H1 (cell line): Measurements from ENCODE around the gene ASB13. TPM values are rescaled to one million over a fixed set of nuclear protein-coding genes. Genes with fewer than 3 reads are reported as not detected.

Experiments
- CTCF ChIA-PET: fragments of 300-600 bp; sonication (Branson Sonifier 250); formaldehyde crosslinking; loops from one replicate; lab custom pipeline; 2021; ENCODE audit not compliant: partially characterized antibody; lab: Charles Lee
- POLR2A ChIA-PET: fragments of 300-600 bp; sonication (Branson Sonifier 250); formaldehyde crosslinking; loops from one replicate; lab custom pipeline; 2021; ENCODE audit warnings: inconsistent platforms; ENCODE audit not compliant: partially characterized antibody; lab: Charles Lee
- DNase-seq, 2 experiments: peaks; one replicate each; pipeline versions ENCODE4 v3.0.0 to v3.0.0-alpha.2; 2010 to 2022; ENCODE audit warnings: low spot score in 2 of 2, low read depth in 1 of 2, mixed read lengths in 1 of 2
- FAIRE-seq: peaks from 2 replicates; lab custom pipeline; 2011; peaks lifted over from hg19 to GRCh38; lab: Jason Lieb, UNC
- H2AFZ ChIP-seq: 2 replicates; pipeline ENCODE4 v1.8.1; 2012; ENCODE audit warnings: low read length, inconsistent platforms
- H2AK5ac ChIP-seq: 2 replicates; pipeline ENCODE4 v1.6.1; 2013; ENCODE audit warnings: low read depth, low read length
- H2BK120ac ChIP-seq: replicated peaks from 2 replicates; pipeline ENCODE3; 2013; ENCODE audit warnings: low read depth, low read length, inconsistent platforms
- H2BK12ac ChIP-seq: 2 replicates; pipeline ENCODE4 v1.6.1; 2013; ENCODE audit warnings: low read depth, low read length
- H2BK15ac ChIP-seq: 2 replicates; pipeline ENCODE4 v1.6.1; 2013; ENCODE audit warnings: low read length
- H2BK20ac ChIP-seq: 2 replicates; pipeline ENCODE4 v1.6.1; 2013; ENCODE audit warnings: low read length
- H2BK5ac ChIP-seq: 2 replicates; pipeline ENCODE4 v1.6.1; 2013; ENCODE audit warnings: low read depth, low read length
- H3K14ac ChIP-seq: 2 replicates; pipeline ENCODE4 v1.6.1; 2013; ENCODE audit warnings: inconsistent platforms; ENCODE audit not compliant: insufficient read length
- H3K18ac ChIP-seq: 2 replicates; pipeline ENCODE4 v1.6.1; 2013; ENCODE audit warnings: low read length; ENCODE audit errors: extremely low read depth
- H3K23ac ChIP-seq: 2 replicates; pipeline ENCODE4 v1.6.1; 2013; ENCODE audit warnings: inconsistent platforms; ENCODE audit not compliant: insufficient read length
- H3K23me2 ChIP-seq: 2 replicates; pipeline ENCODE4 v1.6.1; 2013; ENCODE audit warnings: low read depth, low read length
- H3K27ac ChIP-seq: 2 replicates; pipeline ENCODE4 v1.6.1; 2011; ENCODE audit warnings: low read depth, low read length, inconsistent platforms
- H3K27me3 ChIP-seq, 4 experiments: replicated peaks in 1 of 4; 1 replicate in 1 of 4; 2 replicates in 3 of 4; pipeline versions ENCODE4 v1.6.1 to v1.8.1; 2011 to 2013; ENCODE audit warnings: low read length in 3 of 4, mild to moderate bottlenecking in 3 of 4, inconsistent platforms in 2 of 4, mixed read lengths in 2 of 4, moderate library complexity in 1 of 4; ENCODE audit not compliant: control insufficient read depth in 3 of 4, insufficient read depth in 3 of 4; ENCODE audit errors: extremely low read depth in 1 of 4
- H3K36me3 ChIP-seq, 4 experiments: 2 replicates each; pipeline versions ENCODE4 v1.6.1 to v1.8.1; 2011 to 2013; ENCODE audit warnings: mild to moderate bottlenecking in 4 of 4, low read length in 3 of 4, moderate library complexity in 2 of 4, control low read depth in 1 of 4, inconsistent platforms in 1 of 4; ENCODE audit not compliant: insufficient read depth in 4 of 4, control insufficient read depth in 2 of 4
- H3K4ac ChIP-seq: replicated peaks from 2 replicates; pipeline ENCODE3; 2013; ENCODE audit warnings: low read length, low read depth, mixed read lengths, inconsistent platforms; ENCODE audit not compliant: insufficient read length
- H3K4me1 ChIP-seq, 4 experiments: replicated peaks in 1 of 4; 1 replicate in 1 of 4; 2 replicates in 3 of 4; pipeline versions ENCODE4 v1.6.1 to v1.8.1; 2011 to 2013; ENCODE audit warnings: low read length in 3 of 4, inconsistent platforms in 2 of 4, mixed read lengths in 1 of 4; ENCODE audit not compliant: insufficient read depth in 4 of 4, control insufficient read depth in 3 of 4
- H3K4me2 ChIP-seq, 2 experiments: 2 replicates each; pipeline versions ENCODE4 v1.6.1 to v1.8.1; 2011 to 2013; ENCODE audit warnings: low read depth in 2 of 2, low read length in 2 of 2, control low read depth in 1 of 2, inconsistent platforms in 1 of 2, mild to moderate bottlenecking in 1 of 2; ENCODE audit not compliant: insufficient read depth in 1 of 2
- H3K4me3 ChIP-seq, 4 experiments: fragments of 200-600, 300-600 bp in 1 of 4; sonication (generic), shearing (Covaris generic), sonication (Bioruptor Twin) in 1 of 4; 2 replicates each; pipeline versions ENCODE4 v1.5.1 to v1.8.1; 2011 to 2016; ENCODE audit warnings: low read length in 4 of 4, low read depth in 3 of 4, control low read depth in 2 of 4, inconsistent platforms in 2 of 4, mild to moderate bottlenecking in 2 of 4, mixed read lengths in 1 of 4, moderate library complexity in 1 of 4; ENCODE audit not compliant: insufficient read depth in 2 of 4; ENCODE audit errors: extremely low read depth in 1 of 4
- H3K56ac ChIP-seq: replicated peaks from 2 replicates; pipeline ENCODE3; 2013; ENCODE audit warnings: low read depth, mild to moderate bottlenecking, mixed read lengths, low read length, inconsistent platforms; ENCODE audit not compliant: insufficient read length
- H3K79me1 ChIP-seq: 2 replicates; pipeline ENCODE4 v1.6.1; 2013; ENCODE audit warnings: low read depth, low read length, control low read depth
- H3K79me2 ChIP-seq, 2 experiments: 2 replicates each; pipeline versions ENCODE4 v1.6.1 to v1.8.1; 2012 to 2013; ENCODE audit warnings: low read length in 2 of 2, mild to moderate bottlenecking in 2 of 2, inconsistent platforms in 1 of 2; ENCODE audit not compliant: insufficient read depth in 2 of 2, control insufficient read depth in 1 of 2
- H3K9ac ChIP-seq, 4 experiments: replicated peaks in 1 of 4; 1 replicate in 1 of 4; 2 replicates in 3 of 4; pipeline versions ENCODE4 v1.6.1 to v1.8.1; 2011 to 2013; ENCODE audit warnings: low read depth in 3 of 4, low read length in 3 of 4, control low read depth in 2 of 4, mild to moderate bottlenecking in 2 of 4, moderate library complexity in 2 of 4, inconsistent platforms in 1 of 4; ENCODE audit errors: extremely low read depth in 1 of 4
- H3K9me3 ChIP-seq, 2 experiments: 2 replicates each; pipeline versions ENCODE4 v1.6.1 to v1.8.1; 2012 to 2013; ENCODE audit warnings: mild to moderate bottlenecking in 2 of 2, moderate library complexity in 2 of 2, control low read depth in 1 of 2, inconsistent platforms in 1 of 2, low read depth in 1 of 2, low read length in 1 of 2, mixed read lengths in 1 of 2; ENCODE audit not compliant: insufficient read depth in 2 of 2
- H4K20me1 ChIP-seq, 2 experiments: replicated peaks in 1 of 2; 2 replicates each; pipeline versions ENCODE3 to v1.8.1; 2011 to 2013; ENCODE audit warnings: inconsistent platforms in 2 of 2, low read length in 2 of 2, mild to moderate bottlenecking in 1 of 2; ENCODE audit not compliant: insufficient read depth in 2 of 2, control insufficient read depth in 1 of 2
- H4K5ac ChIP-seq: 2 replicates; pipeline ENCODE4 v1.6.1; 2013; ENCODE audit warnings: low read length, low read depth, mixed read lengths, inconsistent platforms; ENCODE audit not compliant: insufficient read length
- H4K8ac ChIP-seq: 2 replicates; pipeline ENCODE4 v1.8.0; 2013; ENCODE audit warnings: mild to moderate bottlenecking, moderate library complexity, low read length, inconsistent platforms; ENCODE audit not compliant: insufficient read depth; ENCODE audit errors: extremely low read depth
- H4K91ac ChIP-seq: replicated peaks from 2 replicates; pipeline ENCODE3; 2013; ENCODE audit warnings: low read length, mixed read lengths, inconsistent platforms; ENCODE audit not compliant: insufficient read length
- CHD1 ChIP-seq: IDR thresholded peaks from 2 replicates; pipeline ENCODE4 v1.6.1; 2012; ENCODE audit warnings: low read depth, low read length, improper control_type of control experiment
- CTCF ChIP-seq, 3 experiments: IDR thresholded peaks; 1 replicate in 2 of 3; 2 replicates in 1 of 3; pipeline versions ENCODE4 v1.5.1 to v1.6.1; 2011; ENCODE audit warnings: low read length in 3 of 3, mild to moderate bottlenecking in 3 of 3, inconsistent platforms in 2 of 3, low read depth in 1 of 3, moderate library complexity in 1 of 3; ENCODE audit not compliant: insufficient read depth in 1 of 3; ENCODE audit errors: control extremely low read depth in 1 of 3
- E2F6 ChIP-seq: IDR thresholded peaks from 2 replicates; pipeline ENCODE4 v1.6.1; 2012; ENCODE audit warnings: inconsistent platforms
- HDAC6 ChIP-seq: IDR thresholded peaks from one replicate; pipeline ENCODE4 v1.7.1; 2012; ENCODE audit warnings: low read depth, mild to moderate bottlenecking, inconsistent platforms, low read length, moderate library complexity
- RAD21 ChIP-seq, 2 experiments: IDR thresholded peaks in 1 of 2; conservative IDR thresholded peaks in 1 of 2; 2 replicates each; pipeline ENCODE4 v1.6.1; 2011; ENCODE audit warnings: low read depth in 2 of 2, low read length in 2 of 2, improper control_type of control experiment in 1 of 2, inconsistent platforms in 1 of 2, mild to moderate bottlenecking in 1 of 2, moderate library complexity in 1 of 2
- SIRT6 ChIP-seq: IDR thresholded peaks from one replicate; pipeline ENCODE4 v1.7.1; 2012; ENCODE audit warnings: low read length, inconsistent platforms
- TBP ChIP-seq: IDR thresholded peaks from 2 replicates; pipeline ENCODE4 v1.6.1; 2011; ENCODE audit warnings: low read depth, low read length, improper control_type of control experiment
- WGBS, 2 experiments: shearing (Covaris generic) in 1 of 2; methylation state at CpG; one replicate each; pipeline versions ENCODE4 v1.1.6 to v1.1.7; 2013 to 2015; ENCODE audit warnings: low lambda C conversion rate in 2 of 2, mixed read lengths in 2 of 2, inconsistent platforms in 1 of 2, low coverage in 1 of 2, missing lambda C conversion rate in 1 of 2; ENCODE audit not compliant: insufficient replicate concordance in 2 of 2, insufficient coverage in 1 of 2, insufficient read length in 1 of 2; ENCODE audit errors: extremely low coverage in 1 of 2, missing lambda C conversion rate in 1 of 2; 5-methylcytosine and 5-hydroxymethylcytosine counted together
- polyA plus RNA-seq, 7 experiments: library from polyadenylated mRNA; depleted of rRNA in 3 of 7; stranded (reverse) in 5 of 7; unstranded in 2 of 7; fragments of >200 nt in 5 of 7; fragments of 200-250 nt in 2 of 7; gene quantifications; 1 replicate in 5 of 7; 2 replicates in 1 of 7; 4 replicates in 1 of 7; pipeline versions ENCODE4 v1.2.1 to v1.2.3, GENCODE V29; 2011 to 2013; ENCODE audit warnings: missing spikeins in 2 of 7, mixed read lengths in 2 of 7
- total RNA-seq: library from RNA; stranded (reverse); fragmentation: NEBNext Ultra II Directional; extraction: Animal tissue kit (Norgen Biotek cat#: 25700); gene quantifications from 2 replicates; pipeline ENCODE4 v1.2.1, GENCODE V29; 2021

Gene ASB13
- total and polyA plus RNA-seq, 2 of the 8 experiments (the other 6 are each of a cell fraction or from before 2014, with no cell fraction given): 12.3 to 20.2 TPM

DNA sequence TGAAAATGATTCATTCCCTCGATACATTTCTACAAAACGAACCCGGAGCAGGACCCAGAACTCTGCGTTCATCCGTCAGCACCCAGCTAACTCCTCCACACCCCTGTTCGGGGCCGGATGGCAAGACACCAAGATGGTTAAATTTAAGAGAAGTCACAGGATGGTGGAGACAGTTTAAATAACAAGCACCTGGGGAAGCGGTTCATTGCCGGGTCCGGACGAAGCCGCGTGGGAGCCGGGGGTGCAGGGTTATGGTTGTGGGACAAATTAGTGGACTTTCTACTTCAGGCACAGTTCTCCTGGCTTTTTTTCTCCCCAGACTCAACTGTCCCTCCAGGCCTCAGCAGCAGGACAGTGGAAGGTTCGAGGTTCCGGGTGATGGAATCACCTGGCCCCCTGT, 45.4 kb downstream of the ASB13 start:
- no peaks in the 10 kb centered on the region for H3K9me3 ChIP-seq
- H3K79me2 ChIP-seq: no peaks in the 10 kb centered on the region
- no peak overlapping the region for H2BK5ac ChIP-seq
- no peaks in the 10 kb centered on the region for H3K23me2 ChIP-seq
- no peak overlapping the region for H2BK15ac ChIP-seq
- CTCF ChIA-PET: interaction anchor here (1.6 to 14.0 kb wide), 6 partner anchors 17 to 178 kb away, joined by 3 to 200 read pairs (median 22); partner anchors contain the start of gene CALML5
- WGBS, 2 experiments: 91% methylated on average over 16 of the region's 16 CpGs; no CpG with 5 or more reads in 1 of the 2 experiments
- no peaks in the 10 kb centered on the region for H4K20me1 ChIP-seq
- no peaks in the 10 kb centered on the region for H3K79me1 ChIP-seq
- no peak overlapping the region for H4K5ac ChIP-seq
- H3K27me3 ChIP-seq: no peaks in the 10 kb centered on the region
- no peak overlapping the region for H3K18ac ChIP-seq
- H2AFZ ChIP-seq: no peak overlapping the region
- H4K8ac ChIP-seq: no peak overlapping the region
- H3K4ac ChIP-seq: no peak overlapping the region
- TF ChIP-seq TBP (no peak), CHD1 (no peak), CTCF (IDR thresholded peaks at IDR 0.05; ENCODE audit: control extremely low read depth in 1 of 3, insufficient read depth in 1 of 3, low read depth in 1 of 3, low read length in 3 of 3) (no peak), E2F6 (no peak), SIRT6 (no peak), RAD21 (IDR thresholded peaks at IDR 0.05 in 1 of 2, conservative IDR thresholded peaks at IDR 0.05 in 1 of 2; ENCODE audit: low read depth in 2 of 2, low read length in 2 of 2) (no peak), HDAC6 (no peak)
- H3K4me1 ChIP-seq: no peaks in the 10 kb centered on the region; a peak in 1 of 7 replicates
- no peak overlapping the region for H2BK120ac ChIP-seq
- H3K56ac ChIP-seq: no peak overlapping the region
- POLR2A ChIA-PET: no interaction called here
- no peak overlapping the region for H3K4me2 ChIP-seq
- no peaks in the 10 kb centered on the region for H3K36me3 ChIP-seq
- no peak overlapping the region for H2BK20ac ChIP-seq
- H2AK5ac ChIP-seq: no peak overlapping the region
- H3K9ac ChIP-seq: no peak overlapping the region
- H3K4me3 ChIP-seq: no peak overlapping the region
- DNase-seq (no peak), FAIRE-seq (no peak)
- no peak overlapping the region for H3K27ac ChIP-seq
- no peak overlapping the region for H3K14ac ChIP-seq
- no peak overlapping the region for H2BK12ac ChIP-seq
- no peak overlapping the region for H4K91ac ChIP-seq
- no peak overlapping the region for H3K23ac ChIP-seq
